Central memory CD8-positive, alpha-beta T cell (primary cell): ENCODE data around the gene COQ7.

Experiments
- ATAC-seq: fragments of 150-1000 bp; cut with Tn5 transposase; replicated peaks from 2 replicates; pipeline ENCODE4 v1.10.0; 2022; ENCODE audit warnings: mild to moderate bottlenecking, moderate FRiP score, moderate number of reproducible peaks; ENCODE audit not compliant: poor library complexity, severe bottlenecking; ENCODE audit errors: extremely low read depth
- DNase-seq, 2 donors: peaks; one replicate each; pipeline ENCODE4 v3.0.0; 2021; ENCODE audit warnings: low spot score in 2 of 2
- H3K27ac Mint-ChIP-seq: one replicate; pipeline ENCODE4 v1.8.0; 2022; ENCODE audit warnings: low read depth, mild to moderate bottlenecking, moderate library complexity, mixed read lengths
- H3K27me3 Mint-ChIP-seq: one replicate; pipeline ENCODE4 v1.8.0; 2022; ENCODE audit warnings: mixed read lengths
- H3K36me3 Mint-ChIP-seq: one replicate; pipeline ENCODE4 v1.8.0; 2022; ENCODE audit warnings: mild to moderate bottlenecking, moderate library complexity, mixed read lengths; ENCODE audit not compliant: insufficient read depth
- H3K4me1 Mint-ChIP-seq: one replicate; pipeline ENCODE4 v1.8.0; 2022; ENCODE audit warnings: mixed read lengths
- H3K4me3 Mint-ChIP-seq: one replicate; pipeline ENCODE4 v1.8.0; 2022; ENCODE audit warnings: mild to moderate bottlenecking, moderate library complexity, mixed read lengths
- H3K9me3 Mint-ChIP-seq: one replicate; pipeline ENCODE4 v1.8.0; 2022; ENCODE audit warnings: mixed read lengths

The COQ7 gene

DNA sequence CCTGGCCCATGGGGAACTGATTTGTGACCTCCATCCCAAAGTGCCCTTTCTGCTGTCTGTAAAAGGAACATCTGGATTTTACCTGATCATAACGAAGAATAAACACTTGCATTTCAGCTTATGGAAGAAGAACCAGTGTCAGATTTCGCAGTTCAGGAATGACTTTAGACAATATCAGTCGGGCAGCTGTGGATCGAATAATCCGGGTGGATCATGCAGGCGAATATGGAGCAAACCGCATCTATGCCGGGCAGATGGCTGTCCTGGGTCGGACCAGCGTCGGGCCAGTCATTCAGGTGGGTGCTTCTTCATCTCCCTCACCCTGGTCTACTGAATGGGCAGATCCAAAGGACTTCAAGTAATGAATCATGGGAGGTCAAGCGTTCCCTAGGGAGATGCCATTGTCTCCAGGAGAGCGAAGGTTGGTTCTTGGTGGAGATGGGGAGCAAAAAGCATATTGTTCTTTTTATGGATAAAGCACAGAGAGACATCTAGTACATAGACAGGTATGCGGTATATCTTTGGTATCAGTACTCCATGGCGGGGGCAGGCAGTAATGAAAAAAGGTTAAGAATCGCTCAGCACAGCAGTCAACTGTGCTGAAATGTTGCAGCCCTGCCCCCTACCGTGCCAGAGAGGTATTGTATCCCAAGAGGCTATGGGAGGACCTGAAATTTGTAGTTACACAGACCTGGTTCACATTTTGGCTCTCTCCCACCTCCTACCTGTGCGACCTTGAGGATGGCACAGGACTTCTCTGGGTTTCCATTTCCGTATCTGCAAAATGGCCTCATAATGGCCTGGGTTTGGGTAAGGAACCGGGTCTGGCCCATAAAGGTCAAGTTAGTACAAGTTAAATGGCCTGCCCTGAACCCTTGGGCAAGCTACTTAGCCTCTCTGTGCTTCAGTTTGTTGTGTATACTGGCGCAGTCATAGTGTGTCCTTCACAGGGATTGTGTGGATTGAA is 4.7 kb downstream of the COQ7 start:
- peak; percentile 20 to 37 for DNase-seq
- no peaks in the 10 kb centered on the region for H3K9me3 Mint-ChIP-seq
- H3K4me1 Mint-ChIP-seq, result peaks cover 9% of the 10 kb centered on the region
- H3K36me3 Mint-ChIP-seq, result peaks cover 22% of the 10 kb centered on the region
- no peak overlapping the region for H3K27ac Mint-ChIP-seq
- no peak for ATAC-seq
- H3K27me3 Mint-ChIP-seq, result no peaks in the 10 kb centered on the region
- no peak overlapping the region for H3K4me3 Mint-ChIP-seq

DNA sequence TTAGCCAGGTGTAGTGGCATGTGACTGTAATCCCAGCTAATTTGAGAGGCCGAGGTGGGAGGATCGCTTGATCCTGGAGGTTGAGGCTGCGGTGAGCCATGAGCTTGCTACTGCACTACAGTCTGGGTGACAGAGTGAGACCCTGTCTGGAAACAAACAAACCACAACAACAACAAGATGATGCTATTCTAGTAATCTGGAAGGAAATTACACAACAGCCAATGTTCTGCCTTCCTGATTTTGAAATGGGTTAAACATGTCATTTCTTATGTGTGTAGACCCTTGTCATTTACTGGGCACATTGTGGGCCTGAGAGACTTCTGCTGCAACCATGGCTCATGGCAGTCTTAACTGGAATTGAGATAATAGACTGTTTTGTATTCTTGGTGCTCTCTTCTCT is 5.9 kb downstream of the COQ7 start:
- H3K9me3 Mint-ChIP-seq, result no peaks in the 10 kb centered on the region
- no peak overlapping the region for H3K27ac Mint-ChIP-seq
- ATAC-seq (no peak), DNase-seq (no peak)
- H3K4me1 Mint-ChIP-seq, result peaks cover 5% of the 10 kb centered on the region
- no peaks in the 10 kb centered on the region for H3K27me3 Mint-ChIP-seq
- H3K4me3 Mint-ChIP-seq, result no peak overlapping the region
- H3K36me3 Mint-ChIP-seq, result peaks cover 16% of the 10 kb centered on the region

DNA sequence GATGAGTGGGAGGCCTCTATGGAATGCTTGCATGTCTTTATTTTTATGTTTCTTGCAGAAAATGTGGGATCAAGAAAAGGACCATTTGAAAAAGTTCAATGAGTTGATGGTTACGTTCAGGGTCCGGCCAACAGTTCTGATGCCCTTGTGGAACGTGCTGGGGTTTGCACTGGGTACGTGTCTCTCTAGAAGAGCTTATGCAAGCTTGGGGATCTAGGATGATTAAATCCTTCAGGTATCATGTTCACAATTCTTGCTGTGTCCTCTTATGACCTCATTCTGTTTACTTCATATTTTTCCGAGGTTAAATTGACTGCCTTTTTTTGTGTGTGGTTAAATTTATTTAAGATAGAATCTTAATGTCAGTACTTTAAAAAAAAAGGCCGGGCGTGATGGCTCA is 6.4 kb downstream of the COQ7 start:
- Mint-ChIP-seq H3K4me3 (no peak overlapping the region), H3K9me3 (no peaks in the 10 kb centered on the region), H3K36me3 (peaks cover 18% of the 10 kb centered on the region), H3K27me3 (no peaks in the 10 kb centered on the region), H3K27ac (no peak overlapping the region), H3K4me1 (peaks cover 5% of the 10 kb centered on the region)
- no peak for ATAC-seq
- no peak for DNase-seq

DNA sequence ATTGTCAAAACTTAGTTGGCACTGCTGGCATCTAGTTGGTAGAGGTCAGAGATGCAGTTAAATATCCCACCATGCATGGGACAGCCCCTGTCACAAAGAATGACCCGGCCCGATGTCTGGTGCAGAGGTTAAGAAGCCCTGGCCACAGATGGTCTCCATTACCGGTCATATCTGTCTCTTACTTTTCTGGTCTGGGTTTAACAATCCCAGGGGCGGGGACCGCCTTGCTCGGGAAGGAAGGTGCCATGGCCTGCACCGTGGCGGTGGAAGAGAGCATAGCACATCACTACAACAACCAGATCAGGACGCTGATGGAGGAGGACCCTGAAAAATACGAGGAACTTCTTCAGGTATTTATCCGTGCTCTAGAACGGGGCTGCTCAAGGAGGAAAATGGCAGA is 8.1 kb downstream of the COQ7 start:
- Mint-ChIP-seq H3K36me3 (peaks cover 19% of the 10 kb centered on the region), H3K4me1 (peaks cover 5% of the 10 kb centered on the region), H3K27me3 (no peaks in the 10 kb centered on the region), H3K9me3 (no peaks in the 10 kb centered on the region), H3K4me3 (no peak overlapping the region), H3K27ac (no peak overlapping the region)
- no peak for DNase-seq
- no peak for ATAC-seq

DNA sequence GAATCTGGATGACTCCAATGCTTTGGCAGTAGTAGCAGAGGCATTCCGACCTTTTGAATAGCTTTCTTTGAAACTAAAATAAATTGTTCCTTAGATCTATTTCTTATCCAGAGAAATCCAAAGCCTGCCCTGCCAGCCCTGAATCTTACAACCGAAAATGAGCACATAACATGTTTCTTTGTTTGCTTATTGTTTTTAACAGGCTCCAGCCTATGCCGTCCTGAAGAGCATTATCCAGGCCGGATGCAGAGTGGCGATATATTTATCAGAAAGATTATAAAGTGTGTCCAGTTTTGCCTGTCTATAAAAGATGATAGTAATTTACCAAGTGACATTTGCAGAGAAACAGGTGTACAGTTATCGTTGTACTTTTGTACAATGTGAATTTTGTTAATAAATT is 10.5 kb downstream of the COQ7 start:
- Mint-ChIP-seq H3K27ac (no peak overlapping the region), H3K27me3 (no peaks in the 10 kb centered on the region), H3K36me3 (peaks cover 24% of the 10 kb centered on the region), H3K4me3 (no peak overlapping the region), H3K4me1 (no peaks in the 10 kb centered on the region), H3K9me3 (no peaks in the 10 kb centered on the region)
- DNase-seq (no peak), ATAC-seq (no peak)

DNA sequence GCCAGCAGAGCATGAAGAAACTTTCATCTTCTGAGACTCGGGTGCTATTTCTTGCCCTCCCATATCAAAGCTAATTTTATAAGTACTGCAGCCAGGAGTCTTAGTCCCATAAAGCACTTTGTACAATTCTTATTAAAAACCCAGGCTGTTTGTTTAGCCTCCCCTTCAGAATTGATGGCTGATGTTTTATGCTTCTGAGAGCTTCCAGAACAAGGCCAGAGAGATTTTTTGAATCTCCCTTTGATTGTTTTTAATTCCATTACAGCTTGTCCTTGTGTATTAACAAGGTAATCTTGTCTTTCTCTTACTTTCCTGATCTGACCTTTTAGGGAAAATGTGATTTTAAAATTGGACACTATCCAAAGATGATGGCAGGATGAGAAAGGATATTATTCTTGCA is 16.3 kb downstream of the COQ7 start:
- H3K27me3 Mint-ChIP-seq, result peaks cover 16% of the 10 kb centered on the region
- ATAC-seq (no peak), DNase-seq (no peak)
- H3K9me3 Mint-ChIP-seq, result no peaks in the 10 kb centered on the region
- no peaks in the 10 kb centered on the region for H3K4me1 Mint-ChIP-seq
- H3K4me3 Mint-ChIP-seq, result no peak overlapping the region
- peaks cover 9% of the 10 kb centered on the region for H3K36me3 Mint-ChIP-seq
- H3K27ac Mint-ChIP-seq, result no peak overlapping the region

DNA sequence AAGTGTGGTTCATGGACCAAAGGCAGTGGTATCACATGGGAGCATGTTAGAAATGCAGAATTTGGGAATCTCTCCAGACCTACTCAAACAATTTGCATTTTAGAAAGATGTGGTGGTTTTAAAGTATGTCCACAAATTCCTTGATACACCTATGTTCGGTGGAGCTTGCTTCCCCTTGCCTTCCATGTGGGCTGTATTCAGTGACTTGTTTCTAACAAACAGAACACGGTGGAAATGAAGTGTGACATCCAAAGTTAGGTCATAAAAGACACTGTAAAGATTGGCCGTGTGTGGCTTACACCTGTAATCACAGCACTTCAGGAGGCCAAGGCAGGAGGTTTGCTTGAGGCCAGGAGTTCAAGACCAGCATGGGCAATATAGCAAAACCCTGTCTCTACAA is 16.7 kb downstream of the COQ7 start:
- no peak overlapping the region for H3K4me3 Mint-ChIP-seq
- peaks cover 16% of the 10 kb centered on the region for H3K27me3 Mint-ChIP-seq
- H3K9me3 Mint-ChIP-seq, result no peaks in the 10 kb centered on the region
- H3K27ac Mint-ChIP-seq, result no peak overlapping the region
- H3K4me1 Mint-ChIP-seq, result no peaks in the 10 kb centered on the region
- ATAC-seq (no peak), DNase-seq (no peak)
- H3K36me3 Mint-ChIP-seq, result peaks cover 6% of the 10 kb centered on the region

DNA sequence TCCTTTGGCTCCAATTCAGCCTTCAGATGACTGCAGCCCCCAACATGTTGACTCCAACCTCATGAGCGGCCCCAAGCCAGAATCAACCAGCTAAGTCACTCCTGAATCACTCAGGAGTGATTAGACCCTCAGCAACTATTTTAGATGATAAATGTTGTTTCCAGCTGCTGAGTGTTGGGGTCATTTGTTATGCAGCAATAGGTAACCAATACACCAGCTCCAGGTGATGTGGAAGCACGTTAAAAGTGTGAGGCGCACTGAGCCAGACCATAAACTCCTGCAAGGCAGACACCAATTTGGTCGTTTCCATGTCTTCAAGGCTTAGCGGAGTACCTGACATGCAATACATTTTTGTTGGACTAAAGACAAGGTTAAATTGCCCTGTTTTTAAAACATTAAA is 17.5 kb downstream of the COQ7 start:
- ATAC-seq (no peak), DNase-seq (no peak)
- peaks cover 6% of the 10 kb centered on the region for H3K36me3 Mint-ChIP-seq
- H3K9me3 Mint-ChIP-seq, result no peaks in the 10 kb centered on the region
- H3K4me3 Mint-ChIP-seq, result no peak overlapping the region
- H3K4me1 Mint-ChIP-seq, result no peaks in the 10 kb centered on the region
- H3K27ac Mint-ChIP-seq, result no peak overlapping the region
- H3K27me3 Mint-ChIP-seq, result peaks cover 16% of the 10 kb centered on the region

DNA sequence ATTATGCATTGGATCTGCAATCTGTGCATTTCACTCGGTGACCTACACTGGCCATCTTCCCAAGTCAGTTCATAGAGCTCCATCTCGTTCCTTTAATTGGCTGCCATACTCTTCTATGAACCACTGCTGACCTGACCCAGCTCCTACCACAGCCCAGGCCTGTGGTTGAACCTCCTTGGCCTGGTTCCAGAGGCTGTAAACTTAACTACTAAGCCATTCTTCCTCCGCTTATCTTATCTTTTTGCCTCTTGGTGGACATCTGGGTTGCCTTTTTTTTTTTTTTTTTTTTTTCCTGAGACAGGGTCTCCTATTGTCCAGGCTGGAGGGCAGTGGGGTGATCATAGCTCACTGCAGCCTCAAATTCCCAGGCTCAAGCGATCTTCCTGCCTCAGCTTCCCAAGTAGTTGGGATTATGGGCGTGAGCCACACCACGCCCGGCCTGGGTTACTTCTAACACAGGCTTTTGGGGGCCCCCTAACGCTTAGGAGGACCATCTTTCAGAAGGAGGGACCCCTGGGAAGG is 18.3 kb downstream of the COQ7 start:
- Mint-ChIP-seq H3K4me3 (no peak overlapping the region), H3K27ac (no peak overlapping the region)
- no peak for ATAC-seq

DNA sequence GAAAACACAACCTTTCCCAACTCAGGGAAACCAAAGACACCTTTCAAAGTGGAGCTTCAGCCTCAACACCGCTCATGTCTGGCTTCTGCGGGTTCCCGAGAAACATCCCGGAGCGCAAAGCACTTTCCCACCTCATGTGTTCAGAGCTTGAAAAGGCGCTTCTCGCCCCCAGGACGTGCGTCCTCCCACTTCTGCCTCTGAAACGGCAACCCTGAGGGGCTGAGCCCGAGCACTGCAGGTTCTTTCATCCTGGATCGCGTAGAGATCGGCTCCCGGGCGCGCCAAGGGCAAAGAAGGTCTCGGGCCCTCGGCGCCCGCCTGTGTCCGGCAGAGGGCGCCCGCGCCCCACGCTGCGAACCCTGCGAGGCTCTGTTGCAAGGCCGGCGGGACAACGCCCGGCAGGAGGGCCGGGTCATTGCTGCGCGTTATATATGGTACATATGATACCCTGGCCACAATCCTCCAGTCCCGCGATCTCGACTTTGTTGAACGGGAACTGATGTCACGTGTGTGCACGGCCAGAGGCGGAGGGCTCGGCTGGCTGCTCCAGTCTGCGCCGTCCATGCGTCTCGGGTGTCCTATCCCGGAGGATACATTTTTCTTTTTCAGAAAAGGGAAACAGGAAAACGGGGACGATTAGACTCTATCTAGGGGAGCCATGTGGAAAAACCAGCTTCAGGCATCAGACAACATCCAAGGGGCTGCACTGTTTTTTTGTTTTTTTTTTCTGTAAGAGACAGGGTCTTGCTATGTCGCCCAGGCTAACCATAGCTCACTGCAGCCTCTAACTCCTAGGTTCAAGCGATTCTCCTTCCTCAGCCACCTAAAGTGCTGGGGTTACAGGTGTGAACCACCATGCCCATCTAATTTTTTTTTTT is 19.1 kb downstream of the COQ7 start:
- Mint-ChIP-seq H3K9me3 (no peaks in the 10 kb centered on the region), H3K27ac (no peak overlapping the region)

More for the DNA sequence above, 18.3 kb downstream of the COQ7 start:
- Mint-ChIP-seq H3K36me3 (peaks cover 6% of the 10 kb centered on the region), H3K4me1 (no peaks in the 10 kb centered on the region), H3K27me3 (peaks cover 16% of the 10 kb centered on the region), H3K9me3 (no peaks in the 10 kb centered on the region)
- no peak for DNase-seq

DNA sequence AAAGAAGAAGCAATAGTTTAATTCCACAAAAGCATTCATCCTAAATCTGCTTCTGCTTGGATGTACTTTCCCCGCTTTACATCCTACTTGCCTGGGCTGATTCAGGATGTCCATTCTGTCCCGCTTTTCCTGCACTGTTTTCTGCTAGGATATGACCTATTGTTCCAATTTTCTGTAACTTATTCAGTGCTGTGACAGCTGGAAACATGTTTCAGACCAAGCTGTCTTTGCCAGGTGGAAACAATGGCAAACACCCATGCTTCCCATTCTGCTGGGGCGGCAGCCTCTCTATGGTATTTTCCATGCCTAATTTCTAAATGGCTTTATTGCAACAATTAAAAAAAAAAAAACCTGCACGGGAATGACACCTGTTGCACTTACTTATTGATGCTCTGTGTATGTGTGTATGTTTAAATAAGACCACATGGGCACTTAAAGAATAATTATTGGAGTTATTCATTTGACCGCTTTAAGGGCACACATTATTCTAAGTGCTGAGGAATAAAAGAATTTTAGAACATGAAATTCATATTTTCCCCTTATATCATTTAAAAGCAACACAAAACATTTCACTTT is 21.0 kb downstream of the COQ7 start:
- ATAC-seq (no peak), DNase-seq (no peak)
- Mint-ChIP-seq H3K4me1 (no peaks in the 10 kb centered on the region), H3K27ac (no peak overlapping the region), H3K4me3 (no peak overlapping the region), H3K27me3 (peaks cover 16% of the 10 kb centered on the region), H3K9me3 (no peaks in the 10 kb centered on the region), H3K36me3 (no peaks in the 10 kb centered on the region)

More for the DNA sequence above, 19.1 kb downstream of the COQ7 start:
- Mint-ChIP-seq H3K36me3 (peaks cover 6% of the 10 kb centered on the region), H3K27me3 (peaks cover 16% of the 10 kb centered on the region), H3K4me1 (no peaks in the 10 kb centered on the region), H3K4me3 (peak overlapping the region; percentile 51)
- DNase-seq (peak; percentile 57 to 74), ATAC-seq (peak; percentile 93)

DNA sequence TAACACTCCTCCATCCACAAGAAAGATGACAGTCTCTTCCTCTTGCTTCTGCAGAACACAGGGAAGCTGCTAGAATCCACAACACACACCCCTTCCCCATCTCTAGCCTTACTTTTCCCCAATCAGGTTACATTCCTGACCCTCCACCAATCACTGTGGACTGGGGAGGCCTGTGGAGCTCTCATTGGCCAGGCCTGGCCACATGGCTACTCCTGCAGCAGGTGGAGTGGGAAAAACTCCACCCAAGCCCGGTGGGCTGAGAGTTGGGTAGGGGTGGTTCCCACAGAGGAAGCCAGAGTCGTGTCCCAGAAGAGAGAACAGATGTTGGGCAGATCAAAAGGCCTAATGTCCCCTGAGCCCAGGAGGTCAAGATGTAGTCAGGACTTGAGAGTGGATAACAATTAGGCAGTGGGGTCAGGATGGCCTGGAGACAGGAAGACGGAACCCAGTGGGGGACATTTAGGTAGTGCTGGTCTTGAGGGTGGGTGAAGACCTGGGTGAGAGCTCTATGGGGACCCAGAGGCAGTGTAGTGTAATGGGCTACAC is 22.1 kb downstream of the COQ7 start:
- Mint-ChIP-seq H3K27ac (no peak overlapping the region), H3K4me1 (no peaks in the 10 kb centered on the region), H3K4me3 (no peak overlapping the region), H3K27me3 (peaks cover 16% of the 10 kb centered on the region), H3K36me3 (no peaks in the 10 kb centered on the region), H3K9me3 (no peaks in the 10 kb centered on the region)
- ATAC-seq, result no peak
- DNase-seq, result no peak
